ENCODE data around the gene TFIP11.
"Not testable (repeated sequence)": the region's sequence is repeated elsewhere in the genome, so short reads cannot be mapped to it uniquely, and the experiment has no call there.

GRCh38 chr22:26528518-26528917, 16.2 kb upstream of the TFIP11 start:
- not testable (repeated sequence) for TF ChIP-seq CTCF (IDR thresholded peaks at IDR 0.05; ENCODE audit: low read depth, low read length); EZH2phosphoT487 (IDR thresholded peaks at IDR 0.05; ENCODE audit: low read depth)

Measured in OCI-LY3 (cell line).